Esophagus (tissue), 2 donors: ENCODE measurements around the gene SERINC2. TPM values are rescaled to one million over a fixed set of nuclear protein-coding genes. Genes with fewer than 3 reads are reported as not detected.
"Not testable (repeated sequence)": the region's sequence is repeated elsewhere in the genome, so short reads cannot be mapped to it uniquely, and the experiment has no call there.

Experiments used
- H3K27ac ChIP-seq, 2 donors: one replicate each; pipeline ENCODE4 v1.5.1; 2013; ENCODE audit warnings: low read depth in 2 of 2, mild to moderate bottlenecking in 2 of 2, inconsistent platforms in 1 of 2, low read length in 1 of 2, moderate library complexity in 1 of 2
- H3K27me3 ChIP-seq, 2 donors: one replicate each; pipeline ENCODE4 v1.6.1; 2013; ENCODE audit warnings: low read length in 2 of 2, control low read depth in 1 of 2, mild to moderate bottlenecking in 1 of 2; ENCODE audit not compliant: insufficient read depth in 2 of 2, control insufficient read depth in 1 of 2
- H3K36me3 ChIP-seq, 2 donors: one replicate each; pipeline ENCODE4 v1.6.1; 2013; ENCODE audit warnings: low read length in 1 of 2; ENCODE audit not compliant: control insufficient read depth in 2 of 2, insufficient read depth in 2 of 2
- H3K4me1 ChIP-seq, 2 donors: one replicate each; pipeline ENCODE4 v1.6.1; 2013; ENCODE audit warnings: low read length in 1 of 2; ENCODE audit not compliant: control insufficient read depth in 2 of 2, insufficient read depth in 2 of 2
- H3K4me3 ChIP-seq, 2 donors: one replicate each; pipeline ENCODE4 v1.5.1; 2013; ENCODE audit warnings: low read length in 2 of 2, mild to moderate bottlenecking in 2 of 2, low read depth in 1 of 2, moderate library complexity in 1 of 2
- H3K9me3 ChIP-seq, 2 donors: one replicate each; pipeline ENCODE4 v1.6.1; 2013; ENCODE audit warnings: mild to moderate bottlenecking in 2 of 2, low read depth in 1 of 2, low read length in 1 of 2, moderate library complexity in 1 of 2; ENCODE audit not compliant: control insufficient read depth in 2 of 2, insufficient read depth in 1 of 2
- WGBS, 2 donors: extraction: QIAGEN DNeasy Blood & Tissue Kit; methylation state at CpG; one replicate each; pipeline ENCODE4 v1.1.7; 2013; 5-methylcytosine and 5-hydroxymethylcytosine counted together
- polyA plus RNA-seq, 2 donors: library from polyadenylated mRNA; stranded (reverse); fragments of 200-250 nt; gene quantifications; one replicate each; pipeline ENCODE4 v1.2.3, GENCODE V29; 2013
- donor health status: healthy with polysubstance abuse.
- donor health status: Bipolar disorder and iron deficiency.

The SERINC2 gene
- polyA plus RNA-seq, 2 donors: 84.2 to 119 TPM

GRCh38 chr1:31382379-31382989, 30.5 kb upstream of the SERINC2 start:
- Histone ChIP-seq H3K27ac (no peak overlapping the region), H3K27me3 (no peaks in the 10 kb centered on the region), H3K4me1 (peaks cover 2 to 3% of the 10 kb centered on the region in 2 donors), H3K36me3 (no peaks in the 10 kb centered on the region), H3K9me3 (no peaks in the 10 kb centered on the region), H3K4me3 (no peak overlapping the region)
- WGBS, 2 donors: 89 to 94% methylated on average over 3 of the region's 3 CpGs

GRCh38 chr1:31383967-31384366, 29.0 kb upstream of the SERINC2 start:
- WGBS, 2 donors: 82 to 90% methylated on average over 1 of the region's 1 CpG
- Histone ChIP-seq H3K27ac (no peak overlapping the region), H3K4me1 (peaks cover 2 to 3% of the 10 kb centered on the region in 2 donors), H3K27me3 (no peaks in the 10 kb centered on the region), H3K9me3 (no peaks in the 10 kb centered on the region), H3K36me3 (no peaks in the 10 kb centered on the region), H3K4me3 (no peak overlapping the region)

GRCh38 chr1:31386576-31387243, 26.3 kb upstream of the SERINC2 start:
- not testable (repeated sequence) for H3K4me3 ChIP-seq, H3K4me1 ChIP-seq, H3K27ac ChIP-seq, H3K9me3 ChIP-seq, H3K36me3 ChIP-seq, H3K27me3 ChIP-seq
- 58 to 61% methylated on average over 8 of the region's 8 CpGs for WGBS, 2 donors

GRCh38 chr1:31387612-31388011, 25.4 kb upstream of the SERINC2 start:
- 62 to 66% methylated on average over 10 of the region's 10 CpGs for WGBS, 2 donors
- Histone ChIP-seq H3K4me3 (no peak overlapping the region), H3K4me1 (peaks cover 0 to 3% of the 10 kb centered on the region in 2 donors), H3K27me3 (no peaks in the 10 kb centered on the region), H3K27ac (no peak overlapping the region), H3K9me3 (no peaks in the 10 kb centered on the region), H3K36me3 (no peaks in the 10 kb centered on the region)

GRCh38 chr1:31389616-31390015, 23.4 kb upstream of the SERINC2 start:
- Histone ChIP-seq H3K27ac (no peak overlapping the region), H3K4me3 (no peak overlapping the region), H3K27me3 (no peaks in the 10 kb centered on the region), H3K36me3 (no peaks in the 10 kb centered on the region), H3K4me1 (peaks cover 0 to 3% of the 10 kb centered on the region in 2 donors), H3K9me3 (no peaks in the 10 kb centered on the region)
- WGBS, 2 donors: 86 to 90% methylated on average over 7 of the region's 7 CpGs

GRCh38 chr1:31390071-31390470, 22.9 kb upstream of the SERINC2 start:
- WGBS, 2 donors: 60 to 67% methylated on average over 7 of the region's 7 CpGs
- no peaks in the 10 kb centered on the region for H3K36me3 ChIP-seq
- H3K4me3 ChIP-seq: no peak overlapping the region
- no peaks in the 10 kb centered on the region for H3K27me3 ChIP-seq
- peak overlapping the region in 1 of 2 donors; percentile 20 for H3K27ac ChIP-seq
- H3K9me3 ChIP-seq: no peaks in the 10 kb centered on the region
- peaks cover 0 to 6% of the 10 kb centered on the region in 2 donors for H3K4me1 ChIP-seq

GRCh38 chr1:31393463-31393862, 19.6 kb upstream of the SERINC2 start:
- no peaks in the 10 kb centered on the region for H3K9me3 ChIP-seq
- no peaks in the 10 kb centered on the region for H3K27me3 ChIP-seq
- no peaks in the 10 kb centered on the region for H3K36me3 ChIP-seq
- H3K4me3 ChIP-seq: no peak overlapping the region
- peaks cover 0 to 6% of the 10 kb centered on the region in 2 donors for H3K4me1 ChIP-seq
- no peak overlapping the region for H3K27ac ChIP-seq

GRCh38 chr1:31394584-31395193, 18.3 kb upstream of the SERINC2 start:
- WGBS, 2 donors: 2 to 3% methylated on average over 36 of the region's 36 CpGs
- peaks cover 0 to 6% of the 10 kb centered on the region in 2 donors for H3K4me1 ChIP-seq
- no peaks in the 10 kb centered on the region for H3K27me3 ChIP-seq
- H3K27ac ChIP-seq: no peak overlapping the region
- H3K36me3 ChIP-seq: no peaks in the 10 kb centered on the region
- H3K9me3 ChIP-seq: no peaks in the 10 kb centered on the region
- H3K4me3 ChIP-seq: peak overlapping the region in 1 of 2 donors; percentile 28

- H3K27me3 ChIP-seq: no peaks in the 10 kb centered on the region
- H3K27ac ChIP-seq: no peak overlapping the region
- H3K4me3 ChIP-seq: no peak overlapping the region
- H3K4me1 ChIP-seq: peaks cover 0 to 2% of the 10 kb centered on the region in 2 donors
- WGBS, 2 donors: 94 to 96% methylated on average over 3 of the region's 3 CpGs
- H3K36me3 ChIP-seq: no peaks in the 10 kb centered on the region
- no peaks in the 10 kb centered on the region for H3K9me3 ChIP-seq
Observed at GRCh38 chr1:31396633-31397351, 16.2 kb upstream of the SERINC2 start.
